Limb (tissue), 2 donors: Measurements from ENCODE around the gene MAD2L2.

Experiments
- DNase-seq, 2 donors: peaks; one replicate each; pipeline ENCODE4 v3.0.0-alpha.2; 2016; ENCODE audit errors: extremely low spot score in 2 of 2

Gene MAD2L2

DNA sequence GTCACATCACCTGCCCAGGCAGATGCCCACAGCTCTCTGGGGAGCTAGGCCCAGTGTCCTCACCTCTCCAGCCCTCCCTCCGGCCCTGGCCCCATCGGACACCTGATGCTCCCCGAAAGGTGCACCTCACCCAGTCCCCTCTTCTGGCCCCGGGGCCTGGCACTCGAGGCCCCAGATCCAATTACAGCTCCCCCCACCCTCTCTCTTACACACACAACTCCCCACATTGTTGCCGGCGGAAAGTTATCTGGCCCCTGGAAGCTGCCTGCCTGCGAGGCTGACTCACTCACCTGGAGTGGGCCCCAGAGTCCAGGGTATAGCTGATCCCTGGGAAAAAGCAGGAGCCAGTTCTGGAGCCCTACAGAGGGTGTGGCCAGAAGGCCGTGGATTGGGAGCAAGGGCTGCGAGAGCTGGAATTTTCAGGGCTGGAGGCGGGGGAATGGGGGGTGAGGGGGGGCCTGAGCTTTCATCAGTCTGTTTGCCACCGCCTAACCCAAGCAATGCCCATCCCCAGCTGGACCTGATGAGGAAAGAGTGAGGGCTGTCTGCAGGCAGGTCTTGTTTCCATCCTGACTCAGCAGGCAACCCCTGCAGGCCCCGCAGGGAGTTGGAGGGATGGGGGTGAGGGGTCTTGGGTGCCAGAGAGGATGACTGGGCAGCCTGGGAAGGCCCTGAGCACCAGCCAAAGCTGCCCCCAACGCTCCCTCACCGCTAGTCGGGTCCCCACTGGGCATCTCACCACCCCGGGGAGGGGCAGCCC lies 27.7 kb downstream of the MAD2L2 start:
- DNase-seq, result no peak

DNA sequence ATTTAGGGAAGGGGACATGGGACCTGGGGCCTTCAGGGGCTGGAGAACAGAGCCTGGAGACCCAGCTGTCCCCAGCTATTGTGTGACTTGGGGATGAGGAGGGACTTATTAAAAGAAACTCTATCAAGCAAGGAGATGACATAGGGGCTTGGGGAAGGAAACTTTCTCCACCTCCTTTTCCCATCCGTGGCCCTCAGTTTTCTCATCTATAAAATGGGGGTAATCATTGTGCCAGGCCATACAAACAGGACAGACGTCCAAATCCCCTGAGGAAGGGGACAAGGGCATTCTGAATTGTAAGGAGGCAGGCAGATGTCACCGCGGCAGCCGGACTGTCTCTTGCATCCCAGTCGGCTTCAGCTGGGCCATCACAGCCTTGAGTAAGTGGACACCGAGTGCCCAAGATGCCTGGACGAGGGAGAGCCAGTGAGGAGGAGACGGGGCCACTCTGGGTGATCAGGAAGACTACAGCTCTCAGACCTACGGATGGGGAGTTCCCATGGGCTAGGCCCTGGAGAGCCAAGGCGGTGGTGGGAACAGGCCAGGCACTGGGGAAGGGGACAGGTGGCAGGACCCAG lies 28.7 kb downstream of the MAD2L2 start:
- no peak for DNase-seq

DNA sequence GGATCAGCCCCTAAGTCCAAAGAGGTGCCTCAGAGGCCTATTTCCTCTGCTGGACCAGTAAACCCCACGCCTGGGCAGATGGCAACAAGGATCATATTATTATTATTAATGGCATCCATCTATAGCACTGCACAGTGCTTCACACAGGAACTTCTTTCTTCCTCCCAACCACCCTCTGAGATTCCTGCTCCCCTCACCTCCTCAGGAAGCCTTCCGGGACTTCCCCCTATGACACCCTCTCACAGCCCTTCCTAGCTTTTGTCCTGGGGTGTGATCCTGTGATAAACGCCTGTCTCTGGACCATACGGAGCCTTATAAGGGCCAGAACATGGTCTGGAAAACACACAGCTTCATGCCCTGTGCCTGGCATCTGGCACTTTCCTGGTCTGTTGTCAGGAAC lies 29.9 kb downstream of the MAD2L2 start:
- DNase-seq, result no peak

DNA sequence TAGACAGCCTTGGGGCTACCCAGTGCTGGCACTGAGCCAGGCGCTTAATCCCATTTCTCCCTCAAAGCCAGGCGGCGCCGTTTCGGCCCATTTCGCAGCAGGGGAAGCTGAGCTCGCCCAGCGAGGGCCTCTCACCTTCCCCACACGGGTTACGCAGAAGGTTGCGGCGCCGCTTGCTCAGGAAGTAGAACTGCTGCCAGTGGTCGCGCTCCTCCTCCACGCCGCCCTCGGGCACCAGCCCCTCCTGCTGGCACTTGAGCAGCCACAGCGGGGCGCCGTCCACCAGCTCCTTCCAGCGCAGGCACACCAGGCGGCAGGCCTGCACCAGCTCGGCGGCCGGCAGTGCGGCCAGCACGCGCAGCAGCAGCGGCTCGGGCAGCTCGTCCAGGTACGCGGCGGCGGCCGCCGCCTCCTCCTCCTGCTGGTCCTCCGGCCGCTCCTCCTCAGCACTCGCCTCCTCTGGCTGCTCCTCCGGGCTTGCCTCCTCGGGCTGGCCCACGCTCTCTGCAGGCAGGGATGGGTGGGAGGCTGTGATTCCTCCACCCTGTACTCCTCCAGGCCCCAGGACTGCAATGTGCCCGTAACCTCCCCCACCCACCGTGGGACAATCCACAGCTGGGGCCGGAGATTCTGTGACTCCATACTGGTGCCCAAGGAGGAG lies 30.5 kb downstream of the MAD2L2 start:
- DNase-seq, result peak in 1 of 2 donors; percentile 70

DNA sequence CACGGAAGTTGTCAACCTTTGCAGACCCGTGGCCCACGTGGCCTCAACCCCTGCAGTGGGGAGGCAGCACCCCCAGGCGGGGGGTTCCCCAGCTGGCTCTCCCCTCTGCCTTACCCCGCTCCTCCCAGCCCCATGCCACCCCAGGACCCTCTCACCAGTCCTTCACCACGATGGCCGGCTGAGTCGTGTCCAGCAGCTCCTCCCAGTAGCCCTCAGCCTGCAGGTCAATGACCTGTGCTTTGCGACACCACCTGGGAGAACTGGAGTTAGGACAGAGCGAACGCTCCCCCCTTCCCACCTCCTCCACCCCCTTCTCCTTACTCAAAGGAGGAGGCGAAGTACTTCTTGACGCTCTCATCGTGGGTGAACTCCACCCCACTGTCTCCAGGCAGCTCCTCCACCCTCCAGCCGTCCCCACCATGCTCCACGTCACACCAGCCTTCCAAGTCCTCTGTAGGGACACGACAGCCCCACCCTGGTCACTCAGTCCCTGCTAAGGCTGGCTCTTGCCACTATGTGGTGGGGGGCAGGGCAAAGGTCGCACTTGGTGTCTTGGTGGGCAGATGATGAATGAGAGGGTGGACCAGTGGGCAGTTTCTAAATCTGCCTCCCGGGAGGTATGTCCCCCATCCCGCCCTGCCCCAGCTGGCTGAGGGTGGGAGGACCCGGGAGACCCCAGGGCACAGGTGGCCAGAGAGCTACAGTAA lies 31.2 kb downstream of the MAD2L2 start:
- DNase-seq, result no peak

DNA sequence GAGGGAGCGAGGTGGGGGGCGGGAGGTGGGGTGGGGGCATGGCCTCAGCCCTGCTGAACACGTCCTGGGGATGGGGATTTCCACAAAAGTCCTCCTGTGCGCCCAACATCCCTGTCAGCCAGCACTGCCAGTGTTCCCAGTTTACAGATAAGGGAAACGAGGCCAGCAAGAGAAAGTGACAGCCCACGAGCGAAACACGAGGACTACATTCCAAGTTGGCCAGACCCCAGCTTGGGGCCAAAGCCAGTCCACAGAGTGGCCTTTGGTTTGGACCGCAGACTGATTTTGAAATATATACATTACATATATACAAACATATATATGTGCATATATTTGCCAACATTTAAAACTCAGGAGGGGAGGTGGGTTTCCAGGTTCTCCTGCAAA lies 31.7 kb downstream of the MAD2L2 start:
- DNase-seq, result no peak

DNA sequence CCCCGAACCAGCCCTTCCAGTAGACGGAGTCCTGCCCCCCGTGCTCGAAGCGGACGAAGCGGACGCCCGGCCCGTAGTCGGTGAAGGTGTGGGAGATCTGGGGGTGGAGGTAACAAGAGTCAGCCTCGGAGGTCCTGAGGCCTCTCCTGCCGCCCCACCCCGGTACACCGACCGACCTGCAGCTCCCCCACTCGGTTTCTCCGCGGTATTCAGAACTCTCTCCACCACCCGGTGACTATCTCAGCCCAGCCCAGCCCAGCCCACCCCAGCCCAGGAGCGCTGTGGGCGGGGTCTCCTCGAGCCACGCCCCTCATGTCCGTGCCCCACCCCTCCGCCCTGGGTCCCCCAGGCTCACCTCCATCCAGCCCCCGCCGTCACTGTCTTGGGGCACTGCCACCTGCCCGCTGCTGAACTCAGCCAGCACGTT lies 32.2 kb downstream of the MAD2L2 start:
- no peak for DNase-seq

DNA sequence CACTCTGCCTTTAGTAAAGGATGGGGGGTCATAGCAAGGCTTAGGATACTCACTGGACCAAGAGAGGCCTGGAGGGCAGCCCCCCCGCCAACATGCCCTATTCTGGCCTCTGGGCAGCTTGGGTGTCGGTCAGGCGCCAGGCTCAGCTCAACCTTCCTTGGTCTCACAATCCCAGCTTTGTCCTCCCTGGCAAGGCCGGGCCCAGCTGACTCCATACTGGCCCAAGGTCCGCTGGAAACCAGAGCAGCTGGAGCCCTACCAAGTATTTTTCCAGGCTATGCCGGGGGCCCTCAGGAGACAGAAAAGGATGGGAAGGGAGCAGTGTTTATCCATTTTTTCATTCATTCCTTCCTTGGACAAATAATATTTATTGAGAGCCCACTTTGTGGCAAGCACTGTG lies 32.9 kb downstream of the MAD2L2 start:
- no peak for DNase-seq

DNA sequence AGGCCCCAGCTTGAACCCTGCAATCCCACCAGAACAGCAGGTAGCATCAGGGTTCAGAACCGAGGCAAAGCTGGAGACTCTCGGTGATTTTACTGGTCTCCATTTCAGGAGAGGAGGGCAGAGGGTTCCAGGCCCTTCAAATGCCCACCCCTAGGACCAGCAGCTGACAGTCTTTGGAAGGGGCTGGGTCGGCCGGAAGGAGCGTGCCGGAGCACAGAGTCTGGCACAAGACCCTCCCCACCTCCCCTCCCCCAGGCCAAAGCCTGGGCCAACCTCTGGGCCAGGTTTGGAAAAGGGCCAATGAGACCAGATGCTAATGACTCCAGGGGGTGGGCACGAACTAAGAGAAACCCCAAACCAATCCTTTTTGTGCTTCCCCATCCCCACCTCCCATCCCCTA lies 33.6 kb downstream of the MAD2L2 start:
- DNase-seq, result no peak

DNA sequence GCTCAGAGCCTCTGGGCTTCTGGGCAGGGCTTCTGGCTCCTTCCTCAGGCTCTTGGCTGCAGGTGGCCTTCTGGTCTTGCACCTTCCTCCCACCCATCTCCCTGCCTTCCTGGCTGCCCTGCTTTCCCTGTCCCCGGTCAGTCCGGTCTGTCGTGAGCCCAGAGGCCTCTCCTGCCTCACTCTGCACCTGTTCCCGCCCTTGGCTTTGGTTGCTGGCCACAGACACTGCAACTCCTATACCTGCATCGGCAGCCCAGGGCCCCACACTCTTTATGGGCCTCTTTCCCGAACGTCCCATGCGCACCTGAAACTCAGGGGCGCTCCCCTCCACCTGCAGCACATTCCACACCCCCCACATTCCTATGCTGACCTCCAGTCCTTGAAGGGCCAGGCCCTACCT lies 34.6 kb downstream of the MAD2L2 start:
- DNase-seq, result no peak

DNA sequence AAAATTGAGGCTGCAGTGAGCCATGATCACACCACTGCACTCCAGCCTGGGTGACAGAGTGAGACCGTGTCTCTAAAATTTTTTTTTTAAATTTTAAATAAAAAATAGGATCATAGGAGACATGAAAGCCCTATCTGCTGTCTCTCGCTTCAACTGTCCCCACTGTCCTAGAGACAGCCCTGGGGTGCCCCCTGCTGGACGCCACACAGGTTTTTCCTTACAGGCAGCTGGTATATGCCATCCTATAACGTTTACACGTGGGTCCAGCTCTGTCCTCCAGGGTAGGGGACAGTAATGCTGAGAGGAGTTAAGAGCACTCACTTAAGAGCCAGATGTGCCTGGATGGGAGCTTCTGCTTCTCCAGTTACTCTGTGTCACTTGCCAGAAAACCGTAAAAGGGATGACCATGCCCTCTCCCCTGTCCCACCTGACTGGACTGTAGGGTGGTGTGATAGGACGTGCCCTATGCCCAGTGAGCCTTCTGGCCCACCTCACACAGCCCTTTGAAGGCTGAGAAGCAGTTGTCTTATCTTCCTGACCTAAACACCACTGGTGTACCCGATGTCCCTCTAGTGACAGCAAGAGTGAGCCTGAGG lies 35.2 kb downstream of the MAD2L2 start:
- DNase-seq, result peak; percentile 63 to 88

DNA sequence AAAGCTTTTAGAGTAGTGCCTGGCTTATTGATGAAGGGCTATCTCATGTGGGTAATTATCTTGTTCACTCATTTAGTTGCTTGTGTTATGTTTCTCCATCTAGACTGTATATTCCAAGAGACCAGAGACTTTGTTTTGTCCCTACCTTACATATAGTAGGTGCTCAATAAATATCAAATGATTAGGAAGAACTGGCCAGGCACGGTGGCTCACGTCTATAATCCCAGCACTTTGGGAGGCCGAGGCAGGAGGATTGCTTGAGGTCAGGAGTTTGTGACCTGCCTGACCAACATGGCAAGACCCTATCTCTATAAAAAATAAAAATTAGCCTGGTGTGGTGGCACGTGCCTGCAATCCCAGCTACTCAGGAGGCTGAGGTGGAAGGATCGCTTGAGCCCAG lies 35.7 kb downstream of the MAD2L2 start:
- DNase-seq, result no peak

DNA sequence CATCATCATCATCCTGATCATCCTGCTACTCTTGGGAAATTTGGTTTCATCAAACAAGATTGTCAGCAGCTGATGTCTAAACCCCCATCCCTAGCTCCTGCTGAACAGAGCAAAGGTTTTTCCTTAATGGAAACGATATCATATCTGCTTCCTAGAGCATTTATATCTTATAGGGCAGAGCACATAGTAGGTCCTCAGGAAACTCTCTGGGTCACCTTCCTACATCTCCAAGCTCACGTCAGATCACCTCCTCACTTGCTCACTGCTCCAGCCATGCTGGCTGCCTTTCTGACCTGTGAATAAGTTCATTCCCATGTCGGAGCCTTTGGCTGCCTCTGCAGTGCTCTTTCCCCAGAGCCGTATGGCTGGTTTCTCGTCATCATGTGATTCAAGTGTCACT lies 37.2 kb downstream of the MAD2L2 start:
- DNase-seq, result no peak

DNA sequence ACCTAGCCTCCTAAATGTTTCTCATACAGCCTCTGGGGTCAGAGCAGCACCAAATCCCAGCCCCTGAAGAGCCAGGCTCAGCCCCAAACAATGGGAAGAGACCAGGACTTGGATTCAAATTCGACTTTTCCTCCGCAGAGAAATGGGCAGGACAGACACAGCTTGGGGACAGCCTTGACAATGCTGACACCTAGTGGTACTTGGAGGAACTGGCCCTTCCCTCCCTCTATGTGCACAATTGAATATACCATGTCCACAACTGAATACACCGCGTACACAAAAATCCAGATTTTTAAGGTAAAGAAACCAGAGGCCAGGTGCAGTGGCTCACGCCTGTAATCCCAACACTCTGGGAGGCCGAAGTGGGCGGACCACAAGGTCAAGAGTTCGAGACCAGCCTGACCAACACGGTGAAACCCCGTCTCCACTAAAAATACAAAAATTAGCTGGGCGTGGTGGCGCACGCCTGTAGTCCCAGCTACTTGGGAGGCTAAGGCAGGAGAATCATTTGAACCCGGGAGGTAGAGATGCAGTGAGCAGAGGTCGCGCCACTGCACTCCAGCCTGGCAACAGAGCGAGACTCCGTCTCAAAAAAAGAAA lies 38.4 kb downstream of the MAD2L2 start:
- peak; percentile 69 to 81 for DNase-seq

DNA sequence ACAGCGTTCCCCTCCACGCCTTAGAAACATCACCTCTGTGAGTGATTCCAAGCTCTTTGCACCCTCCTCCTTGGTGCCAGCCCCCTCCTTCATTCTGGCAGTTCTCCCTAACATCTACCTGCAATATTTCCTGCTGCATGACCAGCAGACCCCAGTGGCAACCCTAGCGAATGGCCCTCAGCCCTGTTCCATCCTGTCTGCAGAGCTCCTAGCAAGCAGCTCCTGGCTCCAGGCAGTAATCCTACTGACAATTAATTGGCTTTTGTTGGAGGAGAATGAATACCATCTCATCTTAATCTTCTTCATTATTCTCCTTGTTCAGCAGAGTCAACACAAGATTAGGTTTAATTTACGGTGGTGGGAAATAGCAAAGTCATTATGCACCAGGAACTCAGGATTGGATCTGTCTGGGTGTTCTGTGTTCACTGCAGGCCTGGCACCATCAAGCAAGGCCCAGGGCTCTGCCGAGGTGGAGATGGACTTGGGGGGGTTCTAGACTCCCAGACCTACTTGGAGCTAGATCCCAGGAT lies 39.1 kb downstream of the MAD2L2 start:
- DNase-seq, result no peak

DNA sequence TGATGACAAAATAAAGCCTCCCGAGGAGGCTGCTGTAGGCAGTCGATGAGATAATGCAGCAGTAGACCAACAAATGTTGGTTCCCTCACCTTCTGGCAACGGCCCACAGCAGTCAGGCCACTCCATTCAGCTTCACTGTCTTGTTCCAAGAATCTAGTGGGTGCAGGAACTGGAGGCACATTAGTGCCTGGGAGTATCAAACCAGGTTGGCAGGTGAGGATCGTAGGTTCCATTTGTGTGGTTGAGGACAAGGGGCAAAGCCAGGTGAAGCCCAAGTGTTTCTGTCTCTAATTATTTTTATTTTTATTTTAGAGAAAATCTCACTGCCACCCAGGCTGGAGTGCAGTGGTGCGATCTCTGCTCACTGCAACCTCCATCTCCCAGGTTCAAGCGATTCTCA lies 40.0 kb downstream of the MAD2L2 start:
- no peak for DNase-seq

DNA sequence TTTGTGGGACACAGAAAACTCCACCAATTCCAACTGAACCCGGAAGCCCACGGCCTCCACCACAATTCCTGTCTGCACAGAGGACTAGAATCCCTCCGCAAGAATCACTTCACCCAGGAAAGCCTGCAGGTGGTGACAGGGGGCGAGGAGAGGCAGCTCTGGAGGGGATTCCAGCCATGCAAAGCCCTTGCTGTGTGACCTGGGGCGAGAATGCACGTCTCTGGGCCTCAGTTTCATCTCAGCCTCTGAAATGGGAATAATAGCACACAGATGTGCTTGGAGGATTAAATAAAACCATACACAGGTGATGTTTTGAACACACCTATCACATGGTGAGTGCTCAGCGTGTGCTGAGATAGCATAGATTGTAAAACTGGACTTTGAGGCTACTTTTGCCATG lies 40.8 kb downstream of the MAD2L2 start:
- no peak for DNase-seq

DNA sequence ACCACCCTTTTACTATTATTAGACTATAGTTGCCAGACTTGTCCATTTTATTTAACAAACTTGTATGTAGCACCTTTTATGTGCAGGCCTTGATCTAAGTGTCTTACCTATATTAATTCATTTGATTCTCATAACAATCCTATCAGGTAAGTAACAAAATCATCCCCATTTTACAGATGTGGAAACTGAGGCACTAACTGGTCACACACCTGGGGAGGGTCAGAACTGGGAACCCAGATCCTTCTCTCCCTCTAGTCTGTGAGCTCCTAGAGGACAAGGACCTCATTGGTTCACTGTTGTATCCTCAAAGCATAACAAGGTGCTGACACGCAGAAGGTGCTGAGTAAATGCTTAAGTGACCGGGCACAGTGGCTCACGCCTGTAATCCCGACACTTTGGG lies 41.6 kb downstream of the MAD2L2 start:
- DNase-seq, result no peak

DNA sequence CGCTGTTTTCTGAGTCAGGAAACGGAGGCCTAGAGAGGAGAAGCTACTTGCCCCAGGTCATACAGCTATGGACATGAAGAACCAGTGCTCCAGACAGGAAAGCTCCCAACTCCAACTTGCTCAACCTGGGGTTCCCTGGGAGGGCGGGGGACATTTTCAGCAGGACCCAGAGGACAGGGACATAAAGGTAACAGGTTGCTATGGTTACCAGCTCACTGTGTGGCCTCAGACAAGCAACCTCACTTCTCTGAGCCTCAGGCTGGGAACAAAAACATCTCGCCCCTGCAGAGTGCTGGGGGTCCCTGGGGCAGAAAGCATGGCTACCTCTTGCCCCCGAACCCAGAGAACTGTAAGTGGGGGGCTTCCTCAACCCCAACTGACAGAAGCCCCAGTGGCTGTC lies 42.8 kb downstream of the MAD2L2 start:
- no peak for DNase-seq

DNA sequence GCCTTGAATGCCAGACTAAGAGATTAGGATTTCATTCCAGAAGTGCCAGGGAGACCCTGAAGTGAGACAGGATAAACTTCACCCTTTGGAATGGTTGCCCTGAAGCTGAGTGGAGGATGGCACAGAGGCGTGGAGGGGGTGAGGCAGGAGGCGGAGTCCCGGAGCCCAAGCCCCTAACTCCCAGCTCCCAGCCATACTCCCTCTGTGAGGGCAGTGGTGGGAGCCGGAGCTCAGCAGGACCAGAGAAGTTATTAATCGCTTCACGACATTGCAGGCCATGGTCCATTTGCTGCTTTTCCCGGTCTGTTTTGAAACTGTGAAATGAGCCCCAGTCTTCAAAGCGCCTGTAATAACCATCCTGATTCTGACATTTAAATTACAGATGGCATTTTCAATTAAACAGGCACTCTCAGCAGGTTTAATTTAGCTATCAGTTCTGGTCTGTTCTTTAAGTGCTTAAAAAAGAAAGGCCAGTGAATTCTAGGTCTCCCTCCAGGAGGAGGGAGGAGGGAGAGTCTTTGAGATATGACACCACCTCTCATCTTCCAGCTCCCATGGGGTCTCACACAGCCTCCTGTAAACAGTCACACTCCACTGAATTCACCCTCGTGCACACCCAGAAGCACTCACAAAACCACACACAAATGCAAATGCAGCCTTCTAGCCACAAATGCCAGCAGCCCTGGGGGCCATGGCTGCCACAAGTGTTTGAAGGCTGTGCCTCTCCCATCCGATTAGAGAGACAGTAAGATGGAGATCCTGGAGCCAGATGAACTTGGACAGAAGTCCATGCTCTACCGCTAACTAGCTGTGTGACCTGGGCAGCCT lies 46.4 kb downstream of the MAD2L2 start:
- DNase-seq, result no peak
